Caki2 (cell line): ENCODE measurements around the gene NEK7. TPM values are rescaled to one million over a fixed set of nuclear protein-coding genes. Genes with fewer than 3 reads are reported as not detected.

ENCODE experiments used
- DNase-seq: peaks from one replicate; pipeline ENCODE4 v3.0.0-alpha.2; 2015; ENCODE audit warnings: low read depth
- in situ Hi-C: cut with HindIII; loops from 2 replicates; pipeline ENCODE4 v1.10.0; 2016; ENCODE audit warnings: low sequenced_read_pairs, low pct_unique_long_range_greater_than_20kb, mixed read lengths
- total RNA-seq: library from RNA; depleted of rRNA; stranded (reverse); fragments of >200 nt; shearing (Covaris generic); gene quantifications from 2 replicates; pipeline ENCODE4 v1.2.3, GENCODE V29; 2014; ENCODE audit warnings: low replicate concordance; rRNA removed

NEK7 gene
- total RNA-seq, 1 experiment from 2014 or later, result 37.2 TPM

GRCh38 chr1:198350456-198350855 is 193.7 kb downstream of the NEK7 start:
- in situ Hi-C loops, result no loop called here
- DNase-seq, result no peak

DNA sequence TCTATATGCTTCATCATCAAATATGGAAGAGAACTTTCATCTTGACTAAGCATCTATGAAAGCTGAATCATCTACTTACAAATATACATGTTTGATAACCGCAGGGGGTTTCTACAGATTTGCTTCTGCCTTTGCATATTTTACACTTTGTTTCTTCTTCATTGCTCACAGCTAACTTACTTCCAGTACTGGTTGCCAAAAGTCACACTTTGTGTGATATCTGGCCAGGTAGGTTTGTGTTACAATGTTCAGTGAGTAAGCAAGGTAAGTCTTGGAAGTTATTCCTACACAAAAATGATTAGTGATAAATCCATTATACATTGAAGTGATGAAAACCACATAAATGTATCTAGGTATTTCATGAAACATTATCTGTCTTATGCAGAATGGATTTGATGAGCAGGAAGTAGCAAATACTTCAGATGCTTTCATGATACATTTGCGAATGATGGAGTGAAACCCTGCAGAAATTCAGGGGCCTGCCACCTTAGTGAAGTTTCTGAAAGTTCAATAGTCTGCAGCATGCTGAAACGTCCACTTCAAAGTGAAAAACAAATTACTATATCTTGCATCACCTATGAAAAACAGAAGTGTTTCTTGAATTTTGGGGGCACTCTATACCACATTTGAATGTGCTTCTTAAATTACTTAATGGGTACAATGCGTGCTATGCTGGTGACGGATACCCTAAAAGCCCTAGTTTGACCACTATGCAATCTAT is 196.3 kb downstream of the NEK7 start:
- in situ Hi-C loops, result no loop called here
- no peak for DNase-seq

DNA sequence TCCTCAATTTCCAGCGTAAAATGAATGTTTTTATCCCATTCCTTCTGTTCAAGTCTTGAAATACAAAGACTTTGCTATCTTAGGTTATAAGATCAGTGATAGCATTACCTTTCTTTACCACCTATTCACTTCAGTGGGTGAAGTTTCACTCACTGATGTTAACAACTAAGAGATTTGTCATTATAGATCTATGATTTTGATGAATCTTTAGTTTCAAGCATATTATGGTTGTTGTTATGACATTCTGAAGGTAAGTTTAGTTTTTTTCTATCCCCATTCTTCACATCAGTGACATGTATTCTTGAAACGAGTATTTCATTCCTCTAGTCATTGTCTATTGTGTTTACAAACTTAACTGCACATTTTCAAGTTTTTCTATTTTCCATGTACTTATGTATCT is 201.1 kb downstream of the NEK7 start:
- DNase-seq, result no peak
- in situ Hi-C loops, result no loop called here

DNA sequence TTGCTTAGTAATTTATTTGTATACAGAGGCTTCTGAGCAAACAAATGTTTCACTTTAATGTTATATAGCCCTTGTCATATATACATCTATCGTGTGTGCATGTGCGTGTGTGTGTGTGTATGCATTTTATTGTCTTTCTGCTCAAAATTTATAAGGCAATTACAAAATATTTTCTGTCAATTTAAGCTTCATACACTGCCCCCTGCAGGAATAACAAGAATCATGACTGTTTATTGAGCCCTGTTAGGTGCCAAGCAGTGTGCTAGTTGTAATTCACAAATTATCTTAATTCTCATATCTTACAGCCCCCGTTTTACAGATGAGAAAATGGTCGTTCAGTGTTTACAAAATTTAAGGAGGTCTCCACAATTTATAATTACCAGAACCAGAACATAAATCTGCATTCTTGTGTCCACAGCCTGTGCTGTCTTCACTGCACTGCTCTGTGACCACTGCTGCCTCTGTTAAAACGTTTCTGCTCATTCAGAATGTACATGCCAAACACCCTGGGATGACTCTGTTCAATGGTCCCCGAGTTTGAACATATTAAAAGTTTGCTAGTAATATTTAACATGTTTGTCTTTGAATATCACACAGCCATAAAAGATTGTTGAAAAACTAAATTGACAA is 202.3 kb downstream of the NEK7 start:
- in situ Hi-C loops, result no loop called here
- no peak for DNase-seq

DNA sequence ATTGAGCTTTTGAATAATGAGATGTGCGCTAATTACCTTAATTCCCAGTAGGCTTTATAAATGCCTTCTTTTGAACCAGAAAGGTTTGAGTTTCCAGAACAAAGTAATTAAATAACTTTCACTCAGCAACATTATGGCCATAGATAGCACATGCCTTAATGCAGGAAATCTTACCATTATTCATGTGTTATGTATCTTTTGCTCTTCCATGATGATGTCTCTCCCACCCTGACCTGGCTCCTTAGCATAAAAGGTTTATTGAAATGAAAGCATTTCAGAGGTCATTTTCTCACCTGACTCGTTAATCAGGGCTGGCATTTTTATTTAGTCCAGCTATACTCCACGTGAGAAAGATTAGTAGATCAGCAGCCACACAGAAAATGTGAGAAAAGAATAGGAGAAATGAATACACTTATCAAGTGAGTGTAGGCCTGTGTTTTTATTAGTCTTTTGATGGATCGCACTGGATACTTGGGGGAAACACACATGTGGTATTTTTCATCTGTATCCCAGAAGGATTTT is 203.5 kb downstream of the NEK7 start:
- in situ Hi-C loops, result no loop called here
- no peak for DNase-seq

GRCh38 chr1:198361237-198361767 is 204.5 kb downstream of the NEK7 start:
- in situ Hi-C loops, result no loop called here
- DNase-seq, result no peak

GRCh38 chr1:198363625-198364151 is 206.9 kb downstream of the NEK7 start:
- no peak for DNase-seq
- in situ Hi-C loops, result no loop called here

DNA sequence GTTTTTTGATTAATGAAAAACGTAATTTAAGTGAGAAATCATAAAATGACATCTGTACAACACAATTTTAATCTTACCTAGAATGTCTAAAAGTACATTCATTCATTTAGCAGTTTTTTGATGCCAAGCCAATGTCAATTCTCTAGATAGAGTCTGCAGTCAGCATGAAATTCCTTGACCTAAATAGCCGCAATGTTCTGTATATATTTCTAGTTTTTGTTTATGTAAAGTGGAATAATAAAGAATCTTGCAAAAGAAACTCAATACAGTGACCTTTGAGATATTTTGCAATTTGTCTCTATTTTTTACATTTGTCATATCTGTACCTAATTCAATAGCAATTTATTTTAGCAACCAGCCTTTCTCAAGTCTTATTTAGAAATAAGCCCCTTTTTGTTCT is 207.7 kb downstream of the NEK7 start:
- in situ Hi-C loops, result no loop called here
- DNase-seq, result no peak

GRCh38 chr1:198367296-198367695 is 210.5 kb downstream of the NEK7 start:
- no peak for DNase-seq
- in situ Hi-C loops, result no loop called here

DNA sequence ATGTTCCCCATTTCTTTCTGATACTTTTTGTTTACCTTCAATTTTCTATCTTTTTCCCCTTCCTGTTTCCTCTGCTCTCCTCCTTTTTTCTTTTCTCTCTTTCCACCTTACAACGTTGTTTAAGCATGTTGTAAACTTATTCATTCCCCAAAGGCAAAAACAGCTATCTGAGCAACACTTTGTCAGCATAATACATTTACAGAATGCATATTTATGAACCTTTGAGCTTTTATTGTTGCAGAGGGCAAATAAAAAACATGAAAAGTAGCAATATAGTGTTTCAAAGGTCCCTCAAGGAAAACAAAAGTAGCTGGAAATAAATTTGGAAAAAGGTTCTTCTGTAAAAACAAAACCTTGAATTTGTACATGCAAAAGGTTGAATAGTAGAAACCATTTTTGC is 214.2 kb downstream of the NEK7 start:
- no peak for DNase-seq
- in situ Hi-C loops, result no loop called here

Other genes starting within 250 kb of the NEK7 start
- not detected in 2 replicates for gene LHX9, start 239.6 kb upstream of the NEK7 start, total RNA-seq